A204.1 (cell line): ENCODE data around the gene ZNF568.

ENCODE experiments used
- FAIRE-seq: peaks from 2 replicates; lab custom pipeline; 2012; peaks lifted over from hg19 to GRCh38; lab: Jason Lieb, UNC

The ZNF568 gene

GRCh38 chr19:36999313-36999712, 83.2 kb downstream of the ZNF568 start:
- FAIRE-seq = no peak

DNA sequence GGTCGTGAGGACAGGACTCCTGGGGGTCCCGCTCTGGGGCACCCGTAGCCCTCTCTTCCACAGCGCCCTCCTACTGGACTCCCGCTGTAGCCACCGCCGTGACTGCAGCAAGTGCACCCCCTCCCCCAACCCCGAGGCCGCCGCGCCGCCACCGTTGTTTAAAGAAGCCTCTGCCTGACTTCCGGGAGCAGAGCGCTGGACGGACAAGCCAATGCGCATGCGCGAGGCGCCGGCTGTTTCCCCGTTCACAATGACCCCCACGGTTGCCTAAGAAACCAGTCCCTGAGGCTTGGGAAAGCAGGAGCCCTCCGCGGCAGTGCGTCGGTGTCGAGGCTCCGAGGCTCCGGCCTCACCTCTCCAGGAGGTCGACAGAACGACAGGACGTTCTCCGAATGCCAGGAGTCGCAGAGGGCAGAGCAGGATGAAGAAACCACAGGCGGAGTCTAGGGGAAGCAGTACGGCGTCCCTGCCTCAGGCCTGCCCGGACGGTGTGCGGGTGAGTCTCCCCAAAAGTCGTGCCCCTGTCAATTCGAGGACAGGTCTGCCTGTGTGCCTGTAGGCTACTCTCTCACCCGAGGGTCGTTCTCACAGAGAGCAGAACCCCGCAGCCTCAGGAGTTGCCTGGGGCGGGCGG, 91.6 kb downstream of the ZNF568 start:
- no peak for FAIRE-seq

DNA sequence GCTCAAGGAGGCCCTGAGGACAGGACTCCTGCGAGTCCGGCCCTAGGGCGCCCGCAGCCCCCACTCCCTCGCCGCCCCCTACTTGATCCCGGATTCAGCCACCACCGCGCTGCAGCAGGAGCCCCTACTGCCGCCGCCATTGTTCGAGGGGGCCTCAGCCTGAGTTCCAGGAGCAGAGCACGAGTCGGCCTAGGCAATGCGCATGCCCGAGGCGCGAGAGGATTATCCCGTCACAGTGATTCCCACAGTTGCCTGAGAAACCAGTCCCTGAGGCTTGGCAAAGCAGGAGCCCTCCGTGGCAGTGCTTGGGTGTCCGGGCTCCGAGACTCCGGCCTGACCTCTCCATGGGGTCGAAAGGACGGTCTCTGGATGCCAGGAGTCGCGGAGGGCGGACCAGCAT, 93.7 kb downstream of the ZNF568 start:
- FAIRE-seq = no peak

- no peak for FAIRE-seq
Observed at GRCh38 chr19:37012093-37012745, 96.1 kb downstream of the ZNF568 start.

GRCh38 chr19:37014456-37014855, 98.3 kb downstream of the ZNF568 start:
- FAIRE-seq = no peak

GRCh38 chr19:37045140-37045539, 129.0 kb downstream of the ZNF568 start:
- FAIRE-seq = peak; percentile 6
